A673 (cell line): ENCODE measurements around the gene NBEA. TPM values are rescaled to one million over a fixed set of nuclear protein-coding genes. Genes with fewer than 3 reads are reported as not detected.

ENCODE experiments used
- BruUV-seq: library from RNA; stranded (reverse); fragments of 400-500 nt; replicated peaks from 2 replicates; lab custom pipeline; 2021; lab: Mats Ljungman, UMichigan
- CTCF ChIA-PET: fragments of 300-600 bp; sonication (Branson Sonifier 250); formaldehyde crosslinking; loops from one replicate; lab custom pipeline; 2022; ENCODE audit warnings: antibody characterized with exemption; lab: Charles Lee
- POLR2A ChIA-PET: fragments of 300-600 bp; sonication (Branson Sonifier 250); formaldehyde crosslinking; loops from one replicate; lab custom pipeline; 2022; ENCODE audit warnings: antibody characterized with exemption; ENCODE audit not compliant: low non-redundant PET; lab: Charles Lee
- DNase-seq: peaks from one replicate; pipeline ENCODE4 v3.0.0-alpha.2; 2015; ENCODE audit warnings: low spot score
- H3K27ac ChIP-seq: fragments of 200-600 bp; sonication (generic); 2 replicates; pipeline ENCODE4 v1.5.1; 2016; ENCODE audit warnings: mixed run types, low read depth, mild to moderate bottlenecking, mixed read lengths, antibody characterized with exemption, low read length; ENCODE audit not compliant: poor library complexity, severe bottlenecking
- H3K27me3 ChIP-seq: fragments of 200-600 bp; sonication (generic); replicated peaks from 2 replicates; pipeline ENCODE4 v1.6.1; 2017; ENCODE audit warnings: mixed run types, low read depth, mild to moderate bottlenecking, mixed read lengths, antibody characterized with exemption, low read length; ENCODE audit not compliant: insufficient read depth, poor library complexity
- H3K36me3 ChIP-seq: fragments of 200-600 bp; sonication (generic); 2 replicates; pipeline ENCODE4 v1.6.1; 2016; ENCODE audit warnings: mixed run types, mild to moderate bottlenecking, mixed read lengths, antibody characterized with exemption, low read length; ENCODE audit not compliant: insufficient read depth, poor library complexity, severe bottlenecking
- H3K4me1 ChIP-seq: fragments of 200-600 bp; sonication (generic); 2 replicates; pipeline ENCODE4 v1.6.1; 2017; ENCODE audit warnings: mixed run types, mild to moderate bottlenecking, mixed read lengths, antibody characterized with exemption, low read length; ENCODE audit not compliant: insufficient read depth, poor library complexity, severe bottlenecking
- H3K4me3 ChIP-seq: fragments of 200-600 bp; sonication (generic); 2 replicates; pipeline ENCODE4 v1.5.1; 2016; ENCODE audit warnings: low read depth, mixed run types, mild to moderate bottlenecking, mixed read lengths, low read length; ENCODE audit not compliant: poor library complexity, severe bottlenecking
- H3K9me3 ChIP-seq: fragments of 200-600 bp; sonication (generic); 2 replicates; pipeline ENCODE4 v1.6.1; 2016; ENCODE audit warnings: mixed run types, low read depth, mild to moderate bottlenecking, mixed read lengths, antibody characterized with exemption, low read length; ENCODE audit not compliant: poor library complexity, severe bottlenecking
- EZH2 ChIP-seq: fragments of 200-600 bp; sonication (generic); IDR thresholded peaks from 2 replicates; pipeline ENCODE4 v1.6.1; 2017; ENCODE audit warnings: borderline replicate concordance, low read depth, mild to moderate bottlenecking, mixed read lengths, antibody characterized with exemption, low read length; ENCODE audit not compliant: poor library complexity, severe bottlenecking
- intact Hi-C: fragments of 100-400 bp; cut with micrococcal nuclease; formaldehyde crosslinking; loops from one replicate; pipeline ENCODE4 v1.10.0; 2022; ENCODE audit not compliant: unreplicated experiment
- total RNA-seq: library from RNA; stranded (reverse); gene quantifications from 2 replicates; pipeline ENCODE4 v1.2.3, GENCODE V29; 2021
- TF ChIP-seq, protein P1 (sequence below): fragments of 300-800, 200-600 bp; sonication (generic); conservative IDR thresholded peaks from 2 replicates; pipeline ENCODE4 v1.5.1; 2017; ENCODE audit warnings: low read depth, mild to moderate bottlenecking, antibody characterized with exemption, low read length, moderate library complexity, mixed read lengths

Gene NBEA
- total RNA-seq, 1 experiment from 2014 or later: 4.2 TPM

DNA sequence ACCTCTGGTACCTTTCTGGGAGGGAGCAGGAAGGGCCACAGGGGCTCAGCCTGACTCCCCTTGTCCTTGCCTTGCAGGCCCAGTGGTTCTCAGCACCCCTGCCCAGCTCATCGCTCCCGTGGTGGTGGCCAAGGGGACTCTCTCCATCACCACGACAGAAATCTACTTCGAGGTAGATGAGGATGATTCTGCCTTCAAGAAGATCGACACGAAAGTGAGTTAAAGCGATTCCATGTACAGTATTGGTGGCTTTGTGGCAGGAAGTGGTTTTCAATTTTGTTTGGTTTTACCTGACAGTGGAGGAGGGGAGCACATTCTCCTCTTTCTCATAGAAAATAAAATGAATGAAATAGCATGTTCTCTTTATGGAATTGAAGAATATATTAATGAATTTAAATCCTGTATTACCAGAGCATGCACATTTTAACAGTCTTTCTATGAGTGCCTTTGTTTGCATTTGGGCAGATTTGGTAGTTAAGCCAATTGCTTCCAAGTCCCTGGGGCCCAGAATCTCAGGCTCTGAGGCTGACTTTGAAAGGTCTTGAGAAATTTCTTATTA lies 530.3 kb downstream of the NBEA start:
- Histone ChIP-seq H3K27ac (no peak overlapping the region), H3K4me3 (no peak overlapping the region), H3K4me1 (no peaks in the 10 kb centered on the region), H3K9me3 (no peaks in the 10 kb centered on the region), H3K27me3 (no peaks in the 10 kb centered on the region), H3K36me3 (no peaks in the 10 kb centered on the region)
- ChIA-PET CTCF (no interaction called here), POLR2A (no interaction called here)
- no TSS peak for BruUV-seq
- TF ChIP-seq, protein P1, sequence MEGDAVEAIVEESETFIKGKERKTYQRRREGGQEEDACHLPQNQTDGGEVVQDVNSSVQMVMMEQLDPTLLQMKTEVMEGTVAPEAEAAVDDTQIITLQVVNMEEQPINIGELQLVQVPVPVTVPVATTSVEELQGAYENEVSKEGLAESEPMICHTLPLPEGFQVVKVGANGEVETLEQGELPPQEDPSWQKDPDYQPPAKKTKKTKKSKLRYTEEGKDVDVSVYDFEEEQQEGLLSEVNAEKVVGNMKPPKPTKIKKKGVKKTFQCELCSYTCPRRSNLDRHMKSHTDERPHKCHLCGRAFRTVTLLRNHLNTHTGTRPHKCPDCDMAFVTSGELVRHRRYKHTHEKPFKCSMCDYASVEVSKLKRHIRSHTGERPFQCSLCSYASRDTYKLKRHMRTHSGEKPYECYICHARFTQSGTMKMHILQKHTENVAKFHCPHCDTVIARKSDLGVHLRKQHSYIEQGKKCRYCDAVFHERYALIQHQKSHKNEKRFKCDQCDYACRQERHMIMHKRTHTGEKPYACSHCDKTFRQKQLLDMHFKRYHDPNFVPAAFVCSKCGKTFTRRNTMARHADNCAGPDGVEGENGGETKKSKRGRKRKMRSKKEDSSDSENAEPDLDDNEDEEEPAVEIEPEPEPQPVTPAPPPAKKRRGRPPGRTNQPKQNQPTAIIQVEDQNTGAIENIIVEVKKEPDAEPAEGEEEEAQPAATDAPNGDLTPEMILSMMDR: no peak
- TF ChIP-seq EZH2: no peak
- intact Hi-C loops: no loop called here
- no peak for DNase-seq

DNA sequence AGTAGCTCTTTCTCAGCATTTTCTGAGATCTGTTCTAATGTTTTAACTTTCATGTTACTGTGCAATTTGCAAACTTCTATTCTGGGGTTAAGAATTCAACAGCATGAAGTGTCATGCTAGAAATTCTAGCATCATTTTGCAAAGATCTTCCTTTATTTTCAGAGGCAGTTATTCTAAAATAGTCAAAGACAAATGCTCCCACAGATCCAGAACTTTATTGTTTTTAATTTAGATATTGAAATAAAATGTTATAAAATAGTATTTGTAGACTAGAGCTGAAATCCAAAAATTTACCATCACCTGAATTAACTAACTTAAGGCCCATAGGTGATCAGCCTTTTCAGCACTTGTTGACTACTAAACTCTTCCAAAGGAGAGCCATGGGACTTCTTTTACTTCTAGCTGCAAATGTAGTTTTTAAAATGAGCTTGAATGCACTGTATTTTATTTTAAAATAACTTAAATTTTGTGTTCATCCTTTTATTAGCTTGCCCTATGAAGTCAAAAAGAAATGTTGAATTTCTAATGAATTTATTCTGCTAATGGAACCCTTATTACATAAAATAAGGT lies 531.2 kb downstream of the NBEA start:
- ChIA-PET CTCF (no interaction called here), POLR2A (no interaction called here)
- BruUV-seq: no TSS peak
- Histone ChIP-seq H3K27ac (no peak overlapping the region), H3K4me3 (no peak overlapping the region), H3K27me3 (no peaks in the 10 kb centered on the region), H3K9me3 (no peaks in the 10 kb centered on the region), H3K4me1 (no peaks in the 10 kb centered on the region), H3K36me3 (no peaks in the 10 kb centered on the region)
- TF ChIP-seq, protein P1: no peak
- TF ChIP-seq EZH2: no peak
- DNase-seq: no peak
- intact Hi-C loops: no loop called here

DNA sequence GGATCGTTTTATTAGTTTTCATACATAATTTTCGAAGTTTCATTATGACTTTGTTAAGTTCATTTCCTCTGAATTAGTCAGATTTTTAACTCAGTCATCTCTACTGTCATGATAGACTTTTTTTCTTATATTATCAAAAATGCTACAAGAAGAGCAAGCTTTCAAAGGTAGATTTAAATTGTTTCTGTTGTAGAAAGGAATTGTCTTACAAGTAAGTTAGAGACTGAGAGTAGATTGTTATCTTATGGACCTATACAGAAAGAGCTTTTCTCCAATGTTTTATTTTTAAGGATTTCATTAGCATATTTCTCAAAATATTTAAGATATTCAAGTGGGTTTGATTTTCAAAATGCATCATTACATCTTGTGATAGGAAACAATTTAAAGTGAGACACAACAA lies 531.7 kb downstream of the NBEA start:
- no peaks in the 10 kb centered on the region for H3K36me3 ChIP-seq
- TF ChIP-seq, protein P1: no peak
- no peak for TF ChIP-seq EZH2
- H3K27ac ChIP-seq: no peak overlapping the region
- intact Hi-C loops: no loop called here
- H3K9me3 ChIP-seq: no peaks in the 10 kb centered on the region
- BruUV-seq: no TSS peak
- H3K4me3 ChIP-seq: no peak overlapping the region
- POLR2A ChIA-PET: no interaction called here
- CTCF ChIA-PET: no interaction called here
- DNase-seq: no peak
- no peaks in the 10 kb centered on the region for H3K4me1 ChIP-seq
- no peaks in the 10 kb centered on the region for H3K27me3 ChIP-seq
